Fibroblast of skin of abdomen (primary cell): Measurements from ENCODE around the gene CFAP107.
"Not testable (repeated sequence)": the region's sequence is repeated elsewhere in the genome, so short reads cannot be mapped to it uniquely, and the experiment has no call there.

Experiments
- DNase-seq: peaks from one replicate; pipeline ENCODE4 v3.0.0-alpha.2; 2013

The CFAP107 gene

GRCh38 chr1:12781488-12781887, 35.5 kb downstream of the CFAP107 start:
- not testable (repeated sequence) for DNase-seq

- DNase-seq, result not testable (repeated sequence)
Measured at GRCh38 chr1:12783783-12784182, 37.8 kb downstream of the CFAP107 start.

GRCh38 chr1:12784729-12785128, 38.7 kb downstream of the CFAP107 start:
- not testable (repeated sequence) for DNase-seq

GRCh38 chr1:12791097-12791496, 45.1 kb downstream of the CFAP107 start, which contains the start of gene PRAMEF1:
Gene PRAMEF1 (plus strand): TSS chr1:12791397. CDS start chr1:12793228, 1,831 bp downstream.
- not testable (repeated sequence) for DNase-seq

GRCh38 chr1:12798911-12799310, 52.9 kb downstream of the CFAP107 start:
- no peak for DNase-seq

GRCh38 chr1:12799730-12800129, 53.7 kb downstream of the CFAP107 start:
- DNase-seq, result no peak

- DNase-seq, result no peak
Measured at GRCh38 chr1:12809933-12810332, 63.9 kb downstream of the CFAP107 start.

- peak; percentile 73 for DNase-seq
Measured at GRCh38 chr1:12810691-12811408, 64.8 kb downstream of the CFAP107 start.

GRCh38 chr1:12811409-12811784, 65.4 kb downstream of the CFAP107 start:
- peak; percentile 19 for DNase-seq
